ENCODE results near the gene SEPTIN12. TPM values are rescaled to one million over a fixed set of nuclear protein-coding genes. Genes with fewer than 3 reads are reported as not detected.

The SEPTIN12 gene
- total RNA-seq, 2 experiments from 2014 or later: not detected

DNA sequence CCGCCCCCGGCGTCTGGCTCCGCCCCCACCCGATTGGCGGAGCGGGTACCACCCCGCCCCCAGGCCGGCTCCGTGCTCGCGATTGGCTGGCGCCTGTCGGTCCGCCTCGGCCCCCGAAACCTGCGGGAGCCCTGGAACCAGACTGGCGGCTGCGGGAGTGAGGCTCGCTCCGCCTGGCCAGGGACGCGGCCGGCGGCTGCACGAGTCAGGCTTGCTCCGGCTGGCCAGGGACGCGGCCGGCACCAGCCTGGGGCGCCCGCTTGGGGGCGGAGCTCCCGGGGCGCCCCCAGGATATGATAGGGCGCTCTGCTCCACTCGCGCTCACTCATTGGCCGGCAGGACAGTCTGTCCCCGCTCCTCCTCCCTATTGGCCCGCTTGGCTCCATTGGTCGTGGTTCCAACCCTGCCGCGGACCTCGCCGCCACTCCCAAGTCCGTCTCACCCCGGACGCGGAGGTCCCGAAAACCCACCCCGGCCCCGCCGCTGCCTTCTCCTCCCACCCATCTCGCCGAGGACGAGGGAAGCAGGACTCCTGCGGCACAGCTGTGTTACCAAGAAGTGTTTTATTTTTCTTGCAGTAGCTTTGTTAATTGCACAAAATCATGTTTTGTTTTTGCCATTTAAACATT lies 14.6 kb upstream of the SEPTIN12 start:
- ChIA-PET CTCF (interaction anchor here (0.6 to 1.6 kb wide), 4 partner anchors 34 to 153 kb away, joined by 3 to 5 read pairs (median 3); partner anchors contain the start of genes ANKS3 and DNAAF8), POLR2A (interaction anchor here (0.5 to 3.0 kb wide), 14 partner anchors 8 to 1013 kb away, joined by 3 to 38 read pairs (median 4); partner anchors contain the start of genes ANKS3, DNAAF8, GLYR1 and MGRN1)
- peaks cover 36% of the 10 kb centered on the region for H3K36me3 ChIP-seq (ENCODE audit: insufficient read depth, low read length)
- H3K27me3 ChIP-seq (ENCODE audit: control insufficient read depth in 1 of 2, insufficient read depth in 2 of 2, low read length in 2 of 2): no peaks in the 10 kb centered on the region
- Mint-ChIP-seq H3K36me3 (ENCODE audit: low read depth) (peaks cover 31% of the 10 kb centered on the region), H3K27ac (peak overlapping the region; percentile 96), H3K9me3 (no peaks in the 10 kb centered on the region), H3K4me3 (peak overlapping the region; percentile 92), H3K27me3 (no peaks in the 10 kb centered on the region), H3K4me1 (ENCODE audit: low read depth) (peaks cover 22% of the 10 kb centered on the region)
- ATAC-seq (ENCODE audit: poor library complexity): peak; percentile 83
- peak overlapping the region in 1 of 2 donors; percentile 56 for H3K27ac ChIP-seq (ENCODE audit: low read depth in 1 of 2, low read length in 2 of 2)
- intact Hi-C loops (cut with DNase I, micrococcal nuclease): loop anchor here (1.0 to 10.0 kb wide), 4 partner anchors 34 to 188 kb away; partner anchors contain the start of genes ANKS3 (in 2 of the 2), DNAAF8 (in 2 of the 2) and UBALD1 (in 1 of the 2)
- H3K9me3 ChIP-seq (ENCODE audit: control insufficient read depth in 1 of 2, insufficient read depth in 1 of 2, low read length in 2 of 2): no peaks in the 10 kb centered on the region
- peak overlapping the region; percentile 61 for H3K4me3 ChIP-seq (ENCODE audit: low read length)
- TF ChIP-seq, protein P1, sequence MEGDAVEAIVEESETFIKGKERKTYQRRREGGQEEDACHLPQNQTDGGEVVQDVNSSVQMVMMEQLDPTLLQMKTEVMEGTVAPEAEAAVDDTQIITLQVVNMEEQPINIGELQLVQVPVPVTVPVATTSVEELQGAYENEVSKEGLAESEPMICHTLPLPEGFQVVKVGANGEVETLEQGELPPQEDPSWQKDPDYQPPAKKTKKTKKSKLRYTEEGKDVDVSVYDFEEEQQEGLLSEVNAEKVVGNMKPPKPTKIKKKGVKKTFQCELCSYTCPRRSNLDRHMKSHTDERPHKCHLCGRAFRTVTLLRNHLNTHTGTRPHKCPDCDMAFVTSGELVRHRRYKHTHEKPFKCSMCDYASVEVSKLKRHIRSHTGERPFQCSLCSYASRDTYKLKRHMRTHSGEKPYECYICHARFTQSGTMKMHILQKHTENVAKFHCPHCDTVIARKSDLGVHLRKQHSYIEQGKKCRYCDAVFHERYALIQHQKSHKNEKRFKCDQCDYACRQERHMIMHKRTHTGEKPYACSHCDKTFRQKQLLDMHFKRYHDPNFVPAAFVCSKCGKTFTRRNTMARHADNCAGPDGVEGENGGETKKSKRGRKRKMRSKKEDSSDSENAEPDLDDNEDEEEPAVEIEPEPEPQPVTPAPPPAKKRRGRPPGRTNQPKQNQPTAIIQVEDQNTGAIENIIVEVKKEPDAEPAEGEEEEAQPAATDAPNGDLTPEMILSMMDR (IDR thresholded peaks at IDR 0.05): no peak
- peaks cover 24% of the 10 kb centered on the region for H3K4me1 ChIP-seq (ENCODE audit: insufficient read depth, low read length)
- peak; percentile 76 to 93 (median 88) for DNase-seq

DNA sequence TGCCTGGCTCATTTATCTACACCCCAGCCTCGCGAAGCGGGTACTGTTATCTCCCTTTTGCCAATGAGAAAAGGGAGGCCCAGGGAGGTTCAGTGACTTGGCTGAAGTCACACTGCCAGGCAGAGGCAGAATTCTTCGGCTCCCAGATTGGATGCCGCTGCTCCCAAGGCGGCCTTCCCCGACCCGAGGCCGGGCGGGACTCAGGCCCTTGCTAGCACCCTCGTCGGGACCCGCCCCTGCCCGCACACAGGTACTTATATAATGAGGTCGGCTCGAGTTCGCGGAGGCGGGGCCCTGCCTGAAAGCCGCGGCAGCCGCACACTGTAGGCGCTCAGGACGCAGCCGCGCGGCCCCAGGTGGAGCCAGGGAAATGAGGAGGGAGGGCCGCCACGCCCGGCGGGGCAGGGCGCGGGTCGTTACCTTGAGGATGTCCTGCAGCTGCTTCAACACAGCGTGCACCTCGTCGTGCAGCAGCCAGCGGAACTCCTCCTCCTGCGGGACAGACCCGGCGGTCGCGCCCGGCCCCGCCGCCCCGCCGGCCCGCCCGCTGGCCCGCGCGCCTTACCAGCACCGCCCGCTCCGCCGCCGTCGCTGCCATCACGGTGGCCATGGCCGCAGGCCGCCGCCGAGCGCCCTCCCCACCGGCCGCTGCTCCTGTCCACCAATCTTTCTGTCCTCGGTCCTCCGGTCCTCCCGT lies 14.0 kb upstream of the SEPTIN12 start, which contains the start of gene ROGDI:
Gene ROGDI, minus strand, starts transcription at position 672 of the 697 bp plus-strand sequence. Its CDS starts 62 bp downstream, at position 610.
- no peaks in the 10 kb centered on the region for H3K27me3 ChIP-seq (ENCODE audit: control insufficient read depth in 1 of 2, insufficient read depth in 2 of 2, low read length in 2 of 2)
- H3K36me3 ChIP-seq (ENCODE audit: insufficient read depth, low read length): peaks cover 32% of the 10 kb centered on the region
- H3K4me1 Mint-ChIP-seq (ENCODE audit: low read depth): peaks cover 22% of the 10 kb centered on the region
- POLR2A ChIA-PET: interaction anchor here (0.5 to 3.0 kb wide), 15 partner anchors 8 to 1012 kb away, joined by 3 to 38 read pairs (median 4); partner anchors contain the start of genes ANKS3, DNAAF8, GLYR1 and MGRN1
- H3K4me1 ChIP-seq (ENCODE audit: insufficient read depth, low read length): peaks cover 24% of the 10 kb centered on the region
- CTCF ChIA-PET: interaction anchor here (1.0 to 1.6 kb wide), 3 partner anchors 33 to 68 kb away, joined by 3 to 5 read pairs (median 3); partner anchors contain the start of genes ANKS3 and DNAAF8
- H3K4me3 ChIP-seq (ENCODE audit: low read length): peak within 1 kb of the TSS; percentile 61
- DNase-seq (peak; percentile 64 to 95 (median 83)), ATAC-seq (ENCODE audit: poor library complexity) (peak; percentile 72)
- intact Hi-C loops (cut with DNase I, micrococcal nuclease): loop anchor here (1.0 to 10.0 kb wide), 4 partner anchors 34 to 187 kb away; partner anchors contain the start of genes ANKS3 (in 2 of the 2), DNAAF8 (in 2 of the 2) and UBALD1 (in 1 of the 2)
- peak within 1 kb of the TSS; percentile 96 for H3K27ac Mint-ChIP-seq
- H3K9me3 ChIP-seq (ENCODE audit: control insufficient read depth in 1 of 2, insufficient read depth in 1 of 2, low read length in 2 of 2): no peaks in the 10 kb centered on the region
- TF ChIP-seq, protein P1 (IDR thresholded peaks at IDR 0.05): no peak
- peaks cover 24% of the 10 kb centered on the region for H3K36me3 Mint-ChIP-seq (ENCODE audit: low read depth)
- H3K9me3 Mint-ChIP-seq: no peaks in the 10 kb centered on the region
- H3K27ac ChIP-seq (ENCODE audit: low read depth in 1 of 2, low read length in 2 of 2): peak within 1 kb of the TSS; percentile 91 to 94
- peak within 1 kb of the TSS; percentile 93 for H3K4me3 Mint-ChIP-seq
- no peaks in the 10 kb centered on the region for H3K27me3 Mint-ChIP-seq
